GM12874 (cell line): ENCODE data around the gene G6PC3.

ENCODE experiments used
- TF ChIP-seq, protein P1 (sequence below): IDR thresholded peaks from 2 replicates; pipeline ENCODE4 v1.5.1; 2011; ENCODE audit warnings: low read depth, mild to moderate bottlenecking, control low read depth, low read length, moderate library complexity; ENCODE audit not compliant: insufficient read depth

Gene G6PC3

DNA sequence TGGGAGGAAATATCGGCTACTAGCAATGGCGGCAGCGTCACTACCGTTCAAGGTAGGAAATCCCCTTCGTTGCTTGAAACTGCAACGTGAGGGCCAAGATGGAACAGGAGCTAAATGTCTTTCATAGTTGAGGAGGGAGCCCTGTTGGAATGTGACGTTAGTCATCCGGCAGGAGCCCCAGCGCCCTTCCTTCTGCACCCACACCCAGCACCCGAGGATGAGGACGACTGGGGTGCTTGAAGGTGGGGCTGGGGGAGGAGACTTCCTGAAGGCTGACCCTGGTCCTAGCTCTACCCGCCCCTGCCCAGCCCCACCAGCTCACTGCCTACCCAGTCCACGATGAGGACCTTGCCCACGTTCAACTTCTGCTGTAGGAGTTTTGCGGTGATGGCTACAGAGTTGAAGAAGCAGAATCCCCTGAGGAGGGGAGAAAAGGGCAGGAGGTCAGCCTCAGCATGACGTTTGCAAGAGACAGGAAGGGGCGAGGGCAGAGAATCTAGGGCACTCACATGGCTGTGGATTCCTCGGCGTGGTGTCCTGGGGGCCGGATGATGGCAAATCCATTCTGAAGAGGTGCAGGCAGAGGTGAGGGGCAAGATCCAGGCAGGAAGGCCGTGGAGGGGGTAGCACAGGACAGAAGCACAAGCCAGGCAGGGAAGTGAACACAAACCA is 11.9 kb downstream of the G6PC3 start:
- TF ChIP-seq, protein P1, sequence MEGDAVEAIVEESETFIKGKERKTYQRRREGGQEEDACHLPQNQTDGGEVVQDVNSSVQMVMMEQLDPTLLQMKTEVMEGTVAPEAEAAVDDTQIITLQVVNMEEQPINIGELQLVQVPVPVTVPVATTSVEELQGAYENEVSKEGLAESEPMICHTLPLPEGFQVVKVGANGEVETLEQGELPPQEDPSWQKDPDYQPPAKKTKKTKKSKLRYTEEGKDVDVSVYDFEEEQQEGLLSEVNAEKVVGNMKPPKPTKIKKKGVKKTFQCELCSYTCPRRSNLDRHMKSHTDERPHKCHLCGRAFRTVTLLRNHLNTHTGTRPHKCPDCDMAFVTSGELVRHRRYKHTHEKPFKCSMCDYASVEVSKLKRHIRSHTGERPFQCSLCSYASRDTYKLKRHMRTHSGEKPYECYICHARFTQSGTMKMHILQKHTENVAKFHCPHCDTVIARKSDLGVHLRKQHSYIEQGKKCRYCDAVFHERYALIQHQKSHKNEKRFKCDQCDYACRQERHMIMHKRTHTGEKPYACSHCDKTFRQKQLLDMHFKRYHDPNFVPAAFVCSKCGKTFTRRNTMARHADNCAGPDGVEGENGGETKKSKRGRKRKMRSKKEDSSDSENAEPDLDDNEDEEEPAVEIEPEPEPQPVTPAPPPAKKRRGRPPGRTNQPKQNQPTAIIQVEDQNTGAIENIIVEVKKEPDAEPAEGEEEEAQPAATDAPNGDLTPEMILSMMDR, result no peak

GRCh38 chr17:44083250-44083849 is 12.8 kb downstream of the G6PC3 start:
- TF ChIP-seq, protein P1, result peak; percentile 38

DNA sequence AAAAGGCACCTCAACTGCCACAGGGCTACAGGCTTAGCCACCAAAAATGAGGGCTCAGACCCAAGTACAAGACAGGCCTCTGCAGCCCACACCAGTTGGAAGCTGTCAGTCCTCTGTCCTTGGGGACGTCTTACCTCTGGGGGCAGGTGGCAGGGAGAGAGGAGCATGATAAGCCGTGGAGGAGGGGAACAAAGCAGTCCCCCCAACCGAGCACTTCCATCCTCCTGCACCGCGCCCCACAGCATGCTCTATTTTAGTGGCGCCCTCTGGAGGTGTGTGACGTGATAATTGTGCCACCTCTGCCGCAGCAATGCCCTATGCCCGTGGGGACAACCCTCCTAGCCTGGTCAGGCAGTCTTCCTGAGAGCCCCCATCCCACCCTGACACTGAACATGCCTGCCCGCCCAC is 13.6 kb downstream of the G6PC3 start:
- TF ChIP-seq, protein P1, result peak; percentile 48

- TF ChIP-seq, protein P1, result no peak
Observed at GRCh38 chr17:44084921-44085320, 14.4 kb downstream of the G6PC3 start.

DNA sequence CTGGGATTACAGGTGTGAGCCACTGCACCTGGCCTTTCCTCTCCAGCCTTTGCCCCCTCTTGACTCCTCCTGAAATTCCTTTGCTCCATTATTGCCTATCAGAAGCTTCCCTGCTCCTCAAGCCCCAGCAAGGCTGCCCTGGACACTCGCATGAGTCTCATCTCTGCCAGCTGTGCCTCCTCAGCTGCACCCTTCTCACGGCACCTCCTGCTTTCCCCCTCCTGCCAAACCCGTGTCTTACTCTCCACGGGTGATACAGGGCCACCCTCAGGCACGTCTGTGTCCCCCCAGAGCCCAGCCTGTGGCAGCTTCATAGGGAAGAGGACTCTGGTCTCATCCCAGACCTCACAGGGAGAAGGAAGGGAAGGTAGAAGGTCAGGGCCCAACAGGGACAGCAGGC is 15.4 kb downstream of the G6PC3 start:
- TF ChIP-seq, protein P1, result no peak

DNA sequence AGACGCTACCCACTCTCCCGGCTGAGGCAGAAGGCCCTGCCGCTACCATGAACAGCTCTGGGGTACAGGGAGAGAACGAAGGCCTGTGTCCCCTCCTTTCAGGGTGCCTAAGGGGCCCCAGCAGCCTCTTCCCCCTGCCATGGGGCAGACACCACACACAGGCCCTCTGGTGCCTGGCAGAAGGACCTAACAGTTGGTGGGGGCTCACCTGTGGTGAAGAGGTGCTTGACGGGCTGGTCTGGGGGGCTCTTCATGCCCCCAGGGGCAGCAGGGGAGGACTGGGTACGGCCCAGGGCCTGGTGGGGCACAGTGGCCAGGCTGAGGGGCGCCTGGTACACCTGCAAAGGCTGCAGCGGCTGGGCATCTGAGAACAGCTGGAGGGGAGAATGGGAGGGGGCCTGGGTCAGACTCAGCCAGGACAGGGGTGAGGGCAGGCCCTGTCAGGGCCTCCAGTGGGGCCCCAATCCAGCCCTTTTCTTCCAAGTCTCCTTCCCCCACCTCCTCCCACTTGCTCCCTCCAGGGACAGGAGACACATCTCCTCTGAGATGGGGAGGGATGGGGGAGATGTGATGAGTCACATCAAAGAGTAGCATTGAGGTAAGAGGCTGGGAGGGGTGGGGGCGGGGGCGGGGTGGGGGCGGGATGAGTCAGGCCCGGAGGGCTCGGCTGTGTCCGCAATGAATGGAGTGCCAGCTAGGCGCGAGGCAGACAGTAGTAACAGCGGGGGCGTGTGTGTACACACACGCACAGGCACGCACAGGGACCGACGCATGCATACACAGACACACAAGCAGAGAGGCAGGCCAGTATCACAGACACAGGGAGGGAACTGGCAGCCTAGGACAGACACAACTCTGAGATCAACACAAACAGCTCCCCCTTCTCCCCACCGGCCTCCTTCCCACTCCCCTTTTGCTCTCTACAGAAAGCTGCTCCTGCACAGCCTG is 16.1 kb downstream of the G6PC3 start:
- TF ChIP-seq, protein P1, result no peak

DNA sequence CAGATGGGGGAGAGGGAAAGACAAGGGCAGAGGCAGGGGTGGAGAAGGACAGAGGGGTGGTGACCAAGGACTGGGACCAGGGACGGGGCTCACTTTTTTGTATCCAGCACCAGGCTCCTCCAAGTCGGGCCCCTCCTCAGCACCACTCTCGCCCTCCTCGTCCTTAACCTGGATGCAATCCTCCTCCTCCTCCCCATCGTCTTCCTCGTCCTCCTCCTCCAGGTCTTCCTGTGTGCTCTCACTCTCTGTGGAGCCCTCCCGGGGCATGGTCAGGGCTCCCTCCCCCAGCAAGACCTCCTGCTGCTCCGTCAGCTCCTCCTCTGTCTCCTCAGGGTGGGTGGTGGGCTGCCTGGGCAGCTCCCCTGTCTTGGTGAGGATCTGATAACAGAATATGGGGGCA is 16.8 kb downstream of the G6PC3 start:
- TF ChIP-seq, protein P1, result no peak
